Frontal cortex (tissue), 4 donors: ENCODE measurements around the gene GLYAT. TPM values are rescaled to one million over a fixed set of nuclear protein-coding genes. Genes with fewer than 3 reads are reported as not detected.
"Not testable (repeated sequence)": the region's sequence is repeated elsewhere in the genome, so short reads cannot be mapped to it uniquely, and the experiment has no call there.

ENCODE experiments used
- DNase-seq, 2 donors: peaks; one replicate each; pipeline ENCODE4 v3.0.0; 2012; ENCODE audit warnings: low spot score in 2 of 2
- FAIRE-seq: peaks from 2 replicates; lab custom pipeline; 2012; peaks lifted over from hg19 to GRCh38; lab: Jason Lieb, UNC
- total RNA-seq: library from RNA; depleted of rRNA; stranded (reverse); fragments of >200 nt; gene quantifications from one replicate; pipeline ENCODE4 v1.2.3, GENCODE V29; 2014
- donor health status: control.
- donor health status: control.
- donor health status: control.

Gene GLYAT
- total RNA-seq, 1 donor from 2014 or later = not detected

DNA sequence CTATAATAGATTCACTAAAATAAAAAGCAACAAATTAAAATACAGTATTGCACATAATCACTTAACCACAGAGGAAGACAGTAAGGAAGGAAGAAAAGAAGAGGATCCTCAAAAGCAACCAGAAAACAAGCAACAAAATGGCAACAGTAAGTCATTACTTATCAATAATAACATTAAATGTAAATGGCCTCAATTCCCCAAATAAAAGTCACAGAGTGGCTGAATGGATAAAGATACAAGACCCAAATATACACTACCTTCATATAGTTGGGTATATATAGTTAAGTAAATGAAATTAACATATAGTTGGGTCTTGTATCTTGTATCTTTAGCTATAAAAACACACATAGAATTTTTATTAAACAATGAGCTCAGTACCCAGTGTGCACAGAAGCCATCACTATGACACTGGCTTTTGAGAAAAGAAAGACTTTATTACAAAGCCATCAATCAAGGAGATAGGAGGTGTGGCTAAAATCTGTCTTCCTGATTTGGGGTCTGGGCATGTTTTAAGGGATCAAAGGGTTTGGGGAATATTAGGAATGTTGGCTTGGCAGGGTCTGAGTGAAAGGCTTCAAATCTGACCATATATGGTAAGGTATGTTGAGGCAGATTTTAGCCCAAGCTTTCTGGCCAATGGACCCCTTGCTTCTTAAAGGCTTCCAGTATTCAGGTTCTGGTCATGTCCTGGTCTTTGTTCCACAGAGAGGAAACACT, 13.4 kb upstream of the GLYAT start:
- FAIRE-seq (no peak), DNase-seq (no peak)

GRCh38 chr11:58742981-58743880, 11.5 kb upstream of the GLYAT start:
- FAIRE-seq (peak; percentile 51), DNase-seq (no peak)

DNA sequence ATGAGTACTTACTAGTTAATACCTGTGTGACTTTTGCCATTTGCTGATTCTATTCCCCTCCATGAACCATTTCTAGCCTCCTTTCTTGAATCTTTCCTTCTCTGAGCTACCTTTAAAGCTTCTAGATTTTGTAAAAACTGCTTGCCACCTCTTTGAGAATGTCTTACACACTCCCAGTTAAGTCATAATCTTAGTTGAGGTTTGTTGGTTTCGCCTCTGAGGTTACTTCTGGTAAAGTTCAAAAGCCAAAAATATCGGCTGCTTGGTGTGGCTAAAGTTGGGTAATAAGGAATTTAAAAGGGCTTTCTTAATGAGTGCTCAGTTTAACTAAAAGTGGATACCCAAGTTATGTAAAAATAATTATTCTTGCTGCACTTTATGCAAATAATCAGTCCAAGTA, 10.4 kb upstream of the GLYAT start:
- no peak for DNase-seq
- FAIRE-seq = no peak

DNA sequence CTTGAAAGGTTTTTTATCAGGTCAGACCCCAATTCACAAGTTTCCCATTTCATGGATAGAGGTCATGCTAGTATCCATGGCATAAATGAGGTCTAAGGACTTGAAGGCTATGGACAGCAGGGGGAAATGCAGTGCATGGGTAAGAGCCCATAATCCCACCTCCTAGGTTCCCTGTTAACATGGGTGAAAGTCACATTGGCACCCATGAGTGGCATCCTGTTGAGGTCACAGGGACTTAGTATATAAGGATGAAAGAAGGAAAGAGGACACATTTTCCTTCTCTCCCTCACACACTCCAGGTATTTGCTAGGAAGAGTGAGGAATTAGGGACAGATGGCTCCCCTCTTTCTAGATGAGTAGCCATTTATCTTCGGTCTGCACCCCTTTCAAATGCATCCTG, 9.4 kb upstream of the GLYAT start:
- FAIRE-seq (no peak), DNase-seq (no peak)

- FAIRE-seq = no peak
- DNase-seq = no peak
Measured at GRCh38 chr11:58740447-58740846, 8.7 kb upstream of the GLYAT start.

DNA sequence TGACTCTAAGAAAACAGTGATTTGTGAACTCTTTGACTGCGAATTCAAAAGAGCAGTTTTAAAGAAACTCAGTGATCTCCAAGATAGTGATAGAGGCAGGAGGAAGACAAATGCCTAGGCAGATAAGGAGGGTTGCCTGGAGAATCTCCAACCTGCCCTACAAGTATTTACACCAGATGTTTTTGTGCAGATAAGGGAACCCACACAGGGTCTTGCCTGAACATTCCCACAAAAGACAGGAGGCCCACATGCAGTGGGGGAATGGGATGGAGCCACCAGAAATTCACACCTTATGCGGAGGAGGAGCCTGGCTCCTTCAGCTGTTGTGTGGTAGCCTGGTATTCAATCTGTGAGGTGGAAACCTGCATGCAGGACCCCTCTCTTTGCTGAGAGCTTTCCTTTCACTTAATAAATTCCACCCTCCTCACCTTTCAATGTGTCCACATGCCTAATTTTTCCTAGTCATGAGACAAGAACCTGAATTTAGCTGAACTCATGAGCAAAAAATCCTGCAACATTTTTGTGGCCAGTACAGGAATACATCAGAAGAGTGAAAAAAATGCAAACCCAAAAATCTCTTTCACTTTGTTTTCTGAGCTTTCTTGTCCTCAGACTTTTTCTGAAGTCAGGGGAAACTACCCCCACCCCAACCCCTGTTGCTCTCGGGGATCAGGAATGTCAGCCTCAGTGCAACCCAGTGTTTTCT, 8.1 kb upstream of the GLYAT start:
- no peak for FAIRE-seq
- no peak for DNase-seq

- no peak for FAIRE-seq
- no peak for DNase-seq
Measured at GRCh38 chr11:58734681-58735490, 3.1 kb upstream of the GLYAT start.

GRCh38 chr11:58730507-58731089, 1.1 kb downstream of the GLYAT start:
- DNase-seq (no peak), FAIRE-seq (no peak)

DNA sequence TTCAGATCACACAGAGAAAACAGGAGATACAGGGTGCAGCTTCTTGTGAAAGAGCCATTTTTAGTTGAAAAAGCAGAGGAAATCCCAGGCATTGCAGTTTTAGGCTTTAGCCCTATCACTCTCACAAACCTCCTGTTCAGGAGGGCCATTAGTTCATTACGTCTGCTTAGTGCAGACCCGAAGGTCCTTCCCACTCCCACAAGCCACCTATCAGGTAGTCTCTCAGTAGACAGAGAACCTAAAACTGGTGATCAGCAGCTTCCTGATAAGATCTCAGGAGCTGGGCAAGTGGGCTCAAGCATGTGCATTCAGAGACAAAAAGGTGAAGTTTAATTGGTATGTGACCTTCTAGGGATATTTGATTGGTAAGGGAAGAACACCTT, 4.3 kb downstream of the GLYAT start:
- no peak for FAIRE-seq

GRCh38 chr11:58726737-58727414, 4.9 kb downstream of the GLYAT start:
- FAIRE-seq = no peak
- no peak for DNase-seq

More for the DNA sequence above, 4.3 kb downstream of the GLYAT start:
- no peak for DNase-seq

DNA sequence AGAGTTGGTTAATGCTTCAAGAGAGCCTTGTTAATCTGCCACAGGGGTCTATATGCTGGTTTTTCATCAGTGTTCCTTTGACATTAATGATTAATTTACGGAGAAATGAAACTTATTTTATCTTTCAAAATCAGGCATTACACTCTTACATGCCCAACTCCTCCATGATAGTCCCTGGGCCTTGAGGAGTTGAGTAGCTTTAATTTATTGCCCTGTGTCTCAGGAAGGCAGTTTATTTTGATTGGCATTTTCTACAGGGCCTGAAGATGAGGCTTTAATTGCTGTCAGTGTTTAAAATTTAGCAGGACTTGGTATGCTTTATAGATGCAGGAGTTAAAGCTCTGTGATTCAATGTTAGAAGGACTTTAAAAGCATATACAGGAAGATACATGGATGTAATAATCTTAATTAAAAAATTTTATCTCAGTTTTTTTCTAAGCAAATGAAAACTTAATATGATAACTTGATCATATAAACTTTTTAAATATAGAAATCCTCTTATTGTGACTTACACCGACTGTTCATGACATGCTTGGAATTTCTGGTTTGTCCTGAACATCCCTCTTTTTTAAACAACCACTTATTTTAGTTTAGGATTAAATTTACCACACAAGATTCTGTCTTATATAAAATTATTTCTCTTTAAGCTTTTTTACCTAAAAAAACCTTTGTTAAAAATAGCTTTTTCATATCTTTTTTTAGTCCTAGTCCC, 12.2 kb downstream of the GLYAT start:
- DNase-seq = no peak
- FAIRE-seq = no peak

DNA sequence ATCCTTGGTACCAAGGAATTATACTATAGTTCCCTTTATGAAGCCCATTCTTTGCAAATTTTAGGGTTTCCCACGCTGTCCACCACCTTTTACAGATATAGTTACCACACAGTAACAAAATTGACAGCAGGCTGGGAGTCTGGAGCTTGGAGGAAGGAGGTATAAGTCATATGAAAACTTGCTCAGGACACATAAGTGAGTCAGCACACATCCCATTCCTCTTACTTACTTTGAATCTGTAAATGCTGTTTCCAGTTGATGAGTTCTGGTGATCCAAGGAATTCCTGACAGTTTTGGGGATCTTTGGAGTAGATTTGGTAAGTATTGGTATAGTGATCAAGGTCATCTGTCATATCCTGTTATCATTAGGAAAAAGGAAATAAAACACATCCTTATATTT, 19.2 kb downstream of the GLYAT start:
- no peak for FAIRE-seq

DNA sequence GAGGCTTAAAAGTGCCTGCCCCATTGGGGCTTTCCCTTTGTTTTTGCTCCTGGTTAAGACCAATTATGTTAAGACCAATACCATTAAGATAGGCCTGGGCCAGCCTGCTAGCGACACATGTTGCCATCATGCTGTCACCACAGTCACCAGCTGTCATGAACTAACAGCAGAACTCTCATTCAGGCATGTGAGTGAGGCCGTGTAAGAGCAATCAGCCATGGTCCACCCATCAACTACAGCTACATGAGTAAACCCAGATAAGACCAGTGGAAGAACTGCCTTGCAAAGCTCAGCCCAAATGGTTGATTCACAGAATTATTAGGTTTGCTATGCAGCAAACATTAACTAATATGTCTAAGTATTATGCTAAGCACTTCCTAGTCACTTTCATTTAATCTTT, 19.9 kb downstream of the GLYAT start:
- no peak for FAIRE-seq
- no peak for DNase-seq

More for the DNA sequence above, 19.2 kb downstream of the GLYAT start:
- no peak for DNase-seq

DNA sequence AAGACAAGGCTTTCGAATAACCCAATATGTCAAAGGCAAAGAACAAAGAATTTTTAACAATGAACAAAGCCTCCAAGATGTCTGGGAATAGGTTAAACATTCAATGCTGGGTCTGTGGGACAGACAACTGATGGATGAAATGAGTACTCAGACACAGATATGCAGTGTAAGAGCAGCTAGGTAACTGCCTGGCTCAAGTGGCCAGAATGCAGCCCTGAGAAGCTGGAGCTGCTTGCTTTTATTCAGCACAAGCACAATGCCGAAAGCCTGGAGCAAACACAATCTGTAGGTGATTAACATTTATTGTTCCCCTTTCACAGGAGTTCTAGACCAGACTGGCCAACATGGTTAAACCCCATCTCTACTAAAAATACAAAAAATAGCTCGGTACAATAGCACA, 24.0 kb downstream of the GLYAT start:
- DNase-seq (no peak), FAIRE-seq (no peak)

- not testable (repeated sequence) for DNase-seq, FAIRE-seq
Measured at GRCh38 chr11:58696825-58697224, 34.9 kb downstream of the GLYAT start.

DNA sequence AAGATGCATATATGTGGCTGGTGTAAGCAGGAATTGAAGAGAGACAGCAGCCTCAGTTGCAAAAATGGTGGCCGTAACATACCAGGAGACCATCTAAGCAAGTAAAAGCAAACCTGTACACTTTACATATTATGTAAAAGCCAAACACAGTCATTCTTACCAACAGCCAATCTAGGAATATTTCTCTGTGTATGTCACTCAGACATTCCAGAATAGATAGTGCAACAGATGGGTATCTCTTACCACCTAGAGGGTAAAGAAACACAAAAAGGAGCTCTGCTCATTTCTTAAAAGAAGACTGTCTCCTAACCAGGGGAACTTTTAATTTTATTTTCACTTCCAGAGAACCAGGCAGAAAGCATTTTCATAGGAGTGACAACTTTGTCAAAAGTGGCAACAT, 38.7 kb downstream of the GLYAT start:
- FAIRE-seq (no peak), DNase-seq (no peak)

GRCh38 chr11:58691675-58692074, 40.1 kb downstream of the GLYAT start:
- DNase-seq = no peak
- FAIRE-seq = no peak

GRCh38 chr11:58688789-58689503, 42.8 kb downstream of the GLYAT start:
- FAIRE-seq = no peak
- DNase-seq = no peak
